COR-L47 (cell line): Measurements from ENCODE around the gene NOS3.
A peak's percentile ranks its signal among the peaks of the same experiment; 100 is the strongest.

Experiments
- DNase-seq: peaks from one replicate; lab custom pipeline; 2025; lab: John Stamatoyannopoulos, UW

NOS3 gene

DNA sequence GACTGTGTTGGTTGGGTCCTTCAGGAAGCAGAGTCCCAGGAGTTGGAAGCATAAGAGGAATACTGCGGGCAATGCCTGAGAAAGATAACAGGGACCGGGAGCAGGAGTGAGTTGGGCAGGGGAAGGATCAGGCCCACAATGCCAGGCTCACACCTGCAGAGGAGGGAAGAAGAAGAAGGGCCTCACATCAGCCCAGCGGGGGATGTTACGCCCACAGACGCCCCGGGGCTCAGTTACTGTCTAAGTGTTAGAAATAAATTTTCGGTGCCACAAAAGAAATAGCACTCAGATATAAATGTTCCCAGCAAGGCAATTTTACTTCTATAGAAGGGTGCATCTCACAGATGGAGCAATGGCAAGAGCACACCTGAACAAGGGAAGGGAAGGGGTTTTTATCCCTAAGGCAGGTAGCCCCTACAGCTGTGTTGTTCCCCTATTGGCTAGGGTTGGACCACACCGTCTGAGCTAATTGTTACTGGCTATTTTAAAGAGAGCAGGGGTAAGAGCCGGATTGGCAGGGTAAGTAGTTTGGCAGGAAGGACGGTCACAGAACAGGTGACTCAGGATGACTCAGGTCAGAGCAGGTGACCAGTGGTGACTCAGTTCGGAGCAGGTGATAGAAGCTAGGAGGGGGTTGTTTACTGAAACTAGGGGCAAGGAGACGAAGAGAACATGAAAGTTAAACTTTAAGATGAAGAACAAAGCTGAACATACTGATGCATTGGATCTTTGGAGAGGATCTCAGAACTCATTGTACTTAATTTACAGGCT, at the start of gene NOS3:
Gene NOS3, plus strand, starts transcription at position 602 of the 771 bp plus-strand sequence. CDS start 2,787 bp downstream, outside the sequence.
- DNase-seq: no peak

DNA sequence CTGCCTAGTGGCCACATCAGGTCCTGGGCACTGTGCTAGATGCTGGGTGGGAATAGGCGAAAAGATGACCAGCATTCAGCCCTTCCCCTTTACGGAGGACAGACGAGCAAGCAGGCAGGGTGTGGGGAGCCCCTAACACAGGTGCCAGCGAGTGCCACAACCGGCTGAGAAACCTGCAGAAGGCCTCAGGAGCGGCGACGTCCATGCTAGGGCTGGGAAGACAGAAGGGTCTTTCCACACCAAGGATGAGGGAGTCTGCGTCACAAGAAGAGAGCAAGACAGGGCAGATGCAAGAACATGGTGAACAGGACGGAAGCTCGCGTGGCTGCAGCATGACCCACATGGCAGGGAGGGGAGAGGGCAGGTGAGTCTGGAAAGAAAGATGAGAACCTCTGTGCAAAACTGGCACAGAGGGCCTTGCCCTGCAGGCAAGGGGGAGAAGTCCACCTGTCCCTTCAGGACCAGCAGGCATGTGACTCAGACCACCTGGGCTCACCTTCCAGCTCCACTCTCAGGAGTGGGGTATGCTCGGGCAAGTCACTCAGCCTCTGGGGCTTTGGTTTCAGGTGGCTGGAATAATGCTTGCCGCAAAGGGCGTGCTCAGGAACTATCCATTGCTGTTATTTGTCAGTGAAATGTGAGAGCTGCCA, 49.3 kb upstream of the NOS3 start:
- DNase-seq: no peak

DNA sequence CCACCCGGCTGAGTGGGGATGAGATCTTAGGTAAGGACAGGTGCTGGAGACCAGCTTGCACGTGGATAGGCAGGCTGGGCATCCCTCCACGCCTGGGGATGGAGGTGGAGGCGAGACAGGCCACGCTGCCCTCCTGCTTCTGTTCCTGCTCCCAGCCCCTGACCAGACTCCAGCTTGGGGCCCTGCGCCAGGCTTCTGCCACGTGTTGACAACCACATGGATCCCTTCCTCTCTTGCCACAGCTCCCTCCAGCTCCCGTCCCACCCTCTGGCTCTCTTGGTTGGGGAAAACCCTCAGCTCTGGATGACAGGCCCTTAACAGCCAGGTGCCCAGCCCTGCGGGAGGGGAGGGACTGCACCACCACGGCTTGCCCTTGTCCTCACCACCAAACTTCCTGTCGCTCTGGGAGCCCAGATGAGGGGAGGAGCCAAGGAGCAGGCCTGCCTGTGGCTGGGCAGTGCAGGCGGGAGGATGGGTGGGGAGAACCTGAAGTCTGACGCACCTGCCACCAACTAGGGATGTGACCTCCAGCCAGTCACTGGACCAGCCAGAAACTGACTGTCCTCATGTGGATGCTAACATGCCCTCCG, 48.7 kb upstream of the NOS3 start:
- DNase-seq: peak; percentile 50

DNA sequence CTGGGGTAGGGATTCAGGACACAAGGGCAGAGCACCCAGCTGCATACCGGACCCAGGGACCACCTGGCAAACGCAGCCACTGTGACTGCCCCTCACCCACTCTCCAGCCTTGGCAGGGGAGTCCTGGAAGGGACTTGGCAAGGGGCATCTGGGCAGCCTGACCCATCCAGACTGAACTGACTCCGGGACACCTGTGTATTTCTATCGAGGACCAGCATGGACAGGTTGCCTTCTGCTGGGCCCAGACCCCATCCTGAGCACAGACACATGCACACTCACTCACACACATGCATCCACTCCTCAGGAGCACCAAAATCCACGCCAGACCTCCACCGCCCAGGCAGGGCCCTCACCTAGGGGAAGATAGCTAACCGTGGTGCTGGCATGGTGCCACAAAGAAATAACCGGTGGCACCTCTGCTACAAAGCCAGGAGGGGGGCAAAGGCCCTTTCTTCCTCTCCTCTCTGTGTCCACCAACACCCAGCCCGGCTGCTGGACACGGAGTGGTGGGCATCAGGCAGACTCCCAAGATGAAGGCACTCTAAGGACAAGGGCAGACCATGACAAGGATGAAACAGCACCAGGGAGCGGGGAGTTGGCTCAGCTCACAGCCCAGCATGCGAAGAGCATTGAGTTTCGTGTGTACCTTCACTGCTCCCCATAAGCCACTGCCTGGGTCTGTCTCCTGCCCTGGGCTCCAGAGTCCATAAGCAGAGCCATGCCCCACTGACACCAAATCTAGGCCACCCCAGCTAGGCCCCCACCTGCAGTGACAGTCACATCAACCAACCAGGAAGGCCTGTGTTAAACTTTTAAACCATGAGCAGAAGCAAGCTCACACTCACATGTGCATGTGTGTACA, 48.0 kb upstream of the NOS3 start:
- no peak for DNase-seq

DNA sequence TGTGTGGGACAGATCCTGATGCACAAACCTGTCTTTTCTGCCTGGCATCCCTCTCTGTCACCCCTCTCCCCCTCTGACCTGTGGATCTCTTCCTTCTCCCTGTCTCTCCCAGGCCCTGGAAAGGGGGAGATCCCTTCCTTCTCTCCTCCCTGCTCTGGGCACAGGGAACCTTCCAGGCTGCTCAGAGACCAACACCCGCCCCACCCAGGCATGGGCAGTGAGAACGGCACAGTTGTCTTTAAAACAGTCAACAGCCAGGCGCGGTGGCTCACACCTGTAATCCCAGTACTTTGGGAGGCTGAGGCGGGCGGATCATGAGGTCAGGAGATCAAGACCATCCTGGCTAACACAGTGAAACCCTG, 47.4 kb upstream of the NOS3 start:
- DNase-seq: no peak

DNA sequence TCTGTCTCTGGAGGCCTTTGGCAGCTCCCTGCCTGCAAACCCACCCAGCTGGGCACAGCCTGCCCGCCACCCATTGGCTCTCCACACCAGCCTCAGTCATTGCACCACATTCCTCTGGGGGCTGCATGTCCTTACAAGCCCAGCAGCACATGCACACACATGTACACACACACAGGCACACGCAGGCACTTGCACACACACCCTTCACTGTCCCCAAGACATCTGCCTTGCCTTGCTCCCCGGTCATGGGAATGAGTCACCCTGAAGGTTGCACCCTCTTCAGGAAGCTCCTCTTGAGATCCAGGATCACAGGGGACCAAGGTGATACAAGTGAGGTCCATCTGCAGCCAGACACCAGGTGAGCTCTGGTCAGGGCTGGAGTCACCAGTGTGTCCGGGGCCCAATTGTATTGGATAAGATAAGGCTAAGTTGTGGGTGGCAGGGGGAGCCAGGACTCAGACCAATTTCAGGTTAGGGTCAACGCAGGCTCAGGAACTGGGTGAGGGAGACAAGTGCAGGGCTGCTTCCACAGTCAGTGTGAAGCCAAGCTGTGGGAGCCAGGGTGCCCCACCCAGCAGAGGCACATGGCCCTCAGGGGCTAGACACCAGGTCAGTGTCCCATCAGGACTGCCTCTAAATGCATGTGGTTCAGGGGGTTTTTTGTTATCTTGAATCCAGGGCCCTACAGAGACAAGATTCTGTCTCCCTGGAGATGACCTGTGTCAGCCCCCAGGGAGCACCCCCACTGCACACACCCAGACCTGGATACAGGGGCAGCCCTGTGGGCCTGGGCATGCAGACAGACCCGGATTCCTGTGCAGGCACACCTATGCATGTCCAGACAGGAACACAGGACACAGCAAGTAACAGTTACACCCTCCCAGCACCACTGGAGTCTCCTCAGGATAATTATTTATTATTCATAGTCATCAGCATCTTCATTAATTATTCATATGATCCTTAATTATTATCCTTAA, 46.5 kb upstream of the NOS3 start:
- DNase-seq: no peak

DNA sequence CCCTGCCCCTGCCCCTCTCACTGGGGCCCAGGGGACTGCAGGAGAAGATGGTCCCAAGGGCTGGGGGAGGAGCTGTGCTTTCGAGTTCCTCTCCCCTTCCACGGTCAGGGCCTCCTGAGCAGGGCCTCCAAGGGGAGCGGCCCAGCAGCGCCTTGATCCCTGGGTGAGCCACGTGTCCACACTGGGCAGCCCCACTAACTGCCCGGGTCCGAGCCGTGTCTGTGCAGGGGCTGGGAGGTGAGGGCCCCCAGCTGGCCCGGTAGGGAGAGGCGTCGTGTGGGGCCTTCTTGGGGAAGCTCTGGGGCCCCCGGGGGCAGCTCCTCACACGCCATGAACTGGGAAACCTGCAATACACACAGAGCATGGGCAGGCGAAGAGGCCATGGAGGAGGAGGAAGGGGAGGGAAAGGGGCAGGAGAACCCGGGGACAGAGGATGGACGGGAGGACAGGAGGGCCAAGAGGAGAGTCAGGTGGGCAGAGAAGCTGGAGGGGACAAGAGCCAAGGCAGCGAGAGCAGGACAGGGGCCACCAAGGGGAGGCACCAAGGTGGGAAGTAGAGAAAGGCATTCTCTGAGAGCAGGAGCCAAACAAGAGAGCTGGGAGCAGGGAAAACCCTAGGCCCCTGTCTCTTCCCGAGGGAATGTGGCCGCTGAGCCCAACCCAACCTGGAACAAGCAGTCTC, 45.5 kb upstream of the NOS3 start:
- no peak for DNase-seq

DNA sequence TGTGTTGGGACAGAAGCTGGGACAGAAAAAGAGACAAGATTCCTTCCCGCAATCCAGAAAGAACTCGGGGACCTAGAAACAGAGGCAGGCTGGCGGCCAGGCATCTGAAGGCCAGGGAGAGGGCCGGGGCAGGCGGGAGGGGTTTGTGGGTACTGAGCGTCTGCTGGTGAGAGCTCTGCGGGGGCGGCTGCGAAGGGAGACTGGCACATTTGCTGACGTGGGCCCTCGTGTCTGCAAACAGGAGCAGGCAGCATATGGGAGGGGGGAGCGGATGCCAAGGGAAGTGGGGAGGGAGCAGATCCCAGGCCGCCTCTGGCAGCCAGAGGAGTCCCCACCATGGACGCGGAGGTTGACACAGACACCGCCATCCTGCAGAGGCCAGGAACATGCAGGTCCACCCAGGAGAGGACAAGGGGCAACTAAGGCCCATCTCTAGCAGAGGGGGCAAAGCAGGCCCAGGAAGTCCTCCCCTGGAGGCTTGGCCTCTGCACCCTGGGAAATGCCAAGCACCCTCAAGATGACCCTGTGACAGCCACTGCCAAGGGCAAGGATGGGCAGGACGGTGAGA, 44.9 kb upstream of the NOS3 start:
- no peak for DNase-seq

DNA sequence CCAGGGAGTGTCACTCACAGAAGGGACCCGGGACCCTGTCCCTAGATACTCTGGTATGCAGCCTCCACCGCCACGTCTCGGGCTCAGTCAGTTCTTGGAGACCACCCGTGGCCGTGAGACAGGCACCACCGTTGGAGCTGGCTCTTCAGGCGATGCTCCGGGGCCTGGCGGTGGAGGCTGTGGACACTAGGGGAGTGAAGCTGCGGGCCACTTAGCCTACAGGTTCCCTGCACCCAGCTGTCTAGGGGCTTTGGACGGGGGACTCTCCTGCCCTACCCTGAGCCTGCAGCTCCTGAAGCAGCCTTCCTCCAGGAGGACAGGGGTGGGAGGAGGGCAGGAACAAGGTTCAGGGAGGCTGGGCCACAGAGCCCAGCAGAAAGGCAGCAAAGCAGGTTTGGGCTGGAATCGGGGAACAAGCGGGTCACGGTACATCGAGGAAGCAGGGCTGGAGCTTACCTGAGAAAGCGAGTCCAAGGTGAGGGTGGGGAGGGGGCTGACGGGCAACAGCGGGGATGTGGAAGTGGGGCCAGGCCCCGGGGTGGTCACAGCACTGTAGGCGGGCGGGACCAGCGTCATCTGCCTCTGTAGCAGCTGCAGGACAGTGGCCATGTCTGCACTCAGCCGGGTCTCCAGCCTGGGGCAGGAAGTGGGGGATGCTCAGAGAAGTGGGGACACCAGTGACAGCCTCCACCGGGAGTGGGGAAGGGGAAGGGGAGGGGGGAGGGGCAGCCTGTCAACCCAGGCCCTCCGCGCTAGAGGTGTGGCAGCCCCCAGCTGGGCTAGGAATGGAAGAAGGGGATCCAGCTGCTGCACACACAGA, 44.2 kb upstream of the NOS3 start:
- no peak for DNase-seq

DNA sequence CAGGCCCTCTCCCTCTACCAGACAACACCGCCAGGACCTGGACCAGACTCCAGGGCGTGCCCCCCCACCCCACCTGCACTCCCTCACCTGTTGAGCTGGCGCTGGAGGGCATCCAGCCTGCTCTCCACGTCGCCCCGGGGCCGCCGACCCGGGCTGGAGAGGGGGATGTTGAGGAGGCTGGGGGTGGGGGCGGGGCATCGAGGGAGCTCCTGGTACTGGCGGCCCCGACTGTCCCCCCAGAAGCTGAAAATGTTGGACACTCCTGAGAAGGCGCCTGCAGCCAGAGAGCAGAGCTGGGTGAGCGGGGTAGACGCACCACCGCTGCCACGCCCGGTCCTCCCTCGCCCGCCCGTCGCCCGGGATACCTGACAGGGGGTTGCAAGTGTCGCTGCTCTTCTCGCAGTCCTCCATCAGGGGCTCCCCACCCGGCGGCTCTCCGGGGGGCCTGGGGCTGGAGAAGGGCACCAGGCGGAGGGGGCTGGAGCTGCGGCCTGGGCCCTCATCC, 43.5 kb upstream of the NOS3 start:
- no peak for DNase-seq

DNA sequence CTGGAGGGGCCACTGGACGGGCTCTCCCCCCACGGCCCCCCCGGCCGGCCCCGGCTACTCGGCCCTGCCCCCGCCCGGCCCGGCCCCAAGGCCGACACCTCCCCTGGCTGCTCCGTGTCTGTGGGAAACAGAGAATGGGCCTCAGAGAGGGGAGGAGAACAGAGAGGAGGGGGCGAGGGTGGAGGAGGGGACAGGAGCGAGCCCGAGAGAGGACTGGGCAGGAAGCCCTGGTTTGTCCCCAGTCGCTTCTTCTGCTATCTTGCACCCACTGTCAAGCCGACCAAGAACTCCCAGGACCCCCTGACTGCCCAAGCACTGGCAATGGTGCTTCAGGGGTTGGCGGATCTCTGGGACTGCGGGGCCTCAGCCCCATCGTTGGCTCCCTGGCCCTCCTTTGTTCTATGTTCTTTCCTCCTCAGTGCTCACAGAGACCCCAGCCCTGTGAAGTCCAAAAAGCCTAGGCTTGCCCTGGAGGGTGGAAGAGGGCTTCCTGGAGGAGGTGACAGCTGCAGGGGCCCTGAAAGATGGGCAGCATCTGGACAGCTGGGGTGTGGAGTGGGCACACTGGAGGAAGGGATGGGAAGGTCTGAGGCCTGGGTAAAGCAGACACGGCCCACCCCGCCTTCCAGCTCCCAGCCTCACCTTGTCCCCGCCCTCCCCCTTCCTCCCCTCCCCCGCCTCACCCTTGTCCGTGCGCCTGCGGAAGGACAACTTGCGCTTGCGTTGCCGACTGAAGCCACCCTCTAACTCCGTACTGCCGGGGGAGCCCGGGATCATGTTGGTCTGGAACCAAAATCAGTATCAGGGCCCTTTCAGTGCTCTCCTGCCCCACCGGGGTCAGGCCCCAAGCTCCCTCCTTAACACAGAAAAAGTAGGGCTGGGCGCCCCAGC, 42.8 kb upstream of the NOS3 start:
- DNase-seq: no peak

DNA sequence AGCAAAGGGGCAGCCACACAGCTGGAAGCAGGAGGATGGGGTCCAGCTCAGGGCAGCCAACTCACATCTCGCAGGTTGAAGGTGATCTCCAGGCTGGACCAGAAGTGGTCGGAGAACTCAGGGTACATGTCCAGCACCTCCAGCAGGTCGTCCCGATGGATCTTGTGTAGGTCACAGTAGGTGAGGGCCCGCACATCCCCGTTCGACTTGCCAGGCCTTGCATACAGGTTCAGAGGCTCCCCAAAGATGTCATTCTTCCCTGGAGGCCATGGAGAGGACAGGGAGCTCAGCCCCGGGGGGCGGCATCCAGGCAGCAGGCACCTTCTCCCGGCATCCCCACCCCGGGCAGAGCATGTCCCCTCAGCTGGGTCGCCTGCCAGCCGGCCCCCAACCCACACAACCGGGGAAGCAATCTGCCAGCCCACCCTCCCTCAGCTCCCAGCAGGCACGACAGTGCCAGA, 42.0 kb upstream of the NOS3 start:
- DNase-seq: no peak

DNA sequence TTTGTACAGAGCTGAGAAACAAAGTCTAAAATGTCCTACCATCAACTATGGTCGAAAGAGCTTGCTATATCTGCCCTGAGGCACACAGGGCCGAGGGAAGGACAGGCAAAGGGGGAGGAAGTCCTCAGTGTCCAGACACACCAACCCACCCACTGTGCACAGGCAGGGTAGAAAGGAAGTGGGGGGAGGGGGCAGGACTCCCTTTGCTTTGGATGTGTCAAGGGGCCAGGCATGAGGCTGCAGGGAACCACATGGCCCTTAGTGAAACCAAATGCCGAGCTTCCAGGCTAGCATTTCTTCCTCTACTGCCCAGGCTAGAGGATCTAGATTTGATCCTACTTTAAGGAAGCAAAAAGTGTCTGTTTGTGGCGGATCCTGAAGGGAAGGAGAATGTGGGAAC, 41.3 kb upstream of the NOS3 start:
- DNase-seq: no peak

DNA sequence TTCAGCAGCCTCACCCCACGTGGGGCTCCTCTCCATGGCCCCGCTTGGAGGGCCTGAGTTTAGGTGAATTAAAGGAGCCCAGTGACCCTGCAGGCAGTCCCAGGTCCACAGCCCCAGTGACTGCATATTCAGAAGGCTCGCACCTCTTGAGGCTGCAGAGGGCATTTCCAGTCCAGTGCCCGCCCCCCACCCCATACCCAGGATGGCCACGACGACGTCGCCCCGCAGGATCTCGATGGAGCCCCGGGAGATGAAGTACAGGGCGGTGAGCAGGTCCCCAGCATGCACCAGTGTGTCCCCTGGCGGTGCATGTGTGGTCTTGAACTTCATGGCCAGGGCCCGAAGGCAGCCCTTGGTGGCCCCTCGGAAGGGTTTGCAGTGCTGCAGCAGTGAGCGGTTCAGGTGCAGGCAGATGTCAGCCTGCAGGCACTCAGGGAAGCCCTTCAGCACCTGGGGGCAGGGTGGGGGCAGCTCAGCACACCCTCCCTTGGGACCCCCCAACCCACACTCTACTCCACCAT, 40.8 kb upstream of the NOS3 start:
- DNase-seq: no peak

DNA sequence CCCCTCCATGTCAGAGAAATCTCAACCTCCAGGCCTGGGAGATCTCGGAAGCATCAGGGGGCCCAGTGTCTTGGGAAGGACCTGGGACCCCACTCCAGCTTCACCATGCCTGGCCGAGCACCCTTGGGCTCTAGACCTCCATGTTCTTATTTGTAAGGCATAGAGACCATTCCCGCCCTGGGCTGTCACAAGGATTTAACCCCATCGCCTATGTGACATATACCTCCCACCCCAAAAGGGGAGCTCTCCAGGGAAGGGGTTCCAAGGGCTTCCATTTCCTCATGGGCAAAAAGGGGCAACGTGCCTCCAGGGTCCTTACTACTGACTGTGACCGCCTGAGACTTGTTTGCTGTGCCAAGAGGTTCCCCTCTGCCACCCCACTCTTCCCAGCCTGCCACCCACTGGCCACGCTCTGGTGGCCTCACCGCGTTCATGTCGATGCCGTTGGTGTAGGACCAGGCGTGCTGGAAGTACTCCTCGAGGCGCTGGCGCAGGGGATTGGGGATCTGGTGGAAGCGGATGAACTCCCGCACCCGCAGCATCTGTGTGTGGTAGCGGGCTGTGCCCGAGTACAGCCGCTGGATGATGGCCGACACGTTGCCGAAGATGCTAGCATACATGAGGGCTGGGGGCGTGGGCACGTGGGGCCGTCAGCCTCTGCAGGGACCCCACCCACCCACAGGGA, 40.2 kb upstream of the NOS3 start:
- no peak for DNase-seq

DNA sequence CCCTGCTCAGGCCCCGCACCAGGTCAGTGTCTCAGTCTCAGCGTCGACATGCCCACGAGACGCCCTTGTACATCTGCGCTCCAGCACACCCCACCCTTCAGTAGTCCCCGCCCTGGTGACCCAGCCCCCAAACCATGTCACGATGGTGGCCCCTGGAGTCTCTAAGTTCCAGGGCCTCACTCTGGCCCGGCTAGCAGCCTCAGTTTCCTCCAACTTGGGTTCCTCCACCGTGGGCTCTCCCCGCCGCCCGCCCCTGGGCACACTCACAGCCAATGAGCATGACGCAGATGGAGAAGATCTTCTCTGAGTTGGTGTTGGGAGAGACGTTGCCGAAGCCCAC, 39.7 kb upstream of the NOS3 start:
- DNase-seq: no peak

DNA sequence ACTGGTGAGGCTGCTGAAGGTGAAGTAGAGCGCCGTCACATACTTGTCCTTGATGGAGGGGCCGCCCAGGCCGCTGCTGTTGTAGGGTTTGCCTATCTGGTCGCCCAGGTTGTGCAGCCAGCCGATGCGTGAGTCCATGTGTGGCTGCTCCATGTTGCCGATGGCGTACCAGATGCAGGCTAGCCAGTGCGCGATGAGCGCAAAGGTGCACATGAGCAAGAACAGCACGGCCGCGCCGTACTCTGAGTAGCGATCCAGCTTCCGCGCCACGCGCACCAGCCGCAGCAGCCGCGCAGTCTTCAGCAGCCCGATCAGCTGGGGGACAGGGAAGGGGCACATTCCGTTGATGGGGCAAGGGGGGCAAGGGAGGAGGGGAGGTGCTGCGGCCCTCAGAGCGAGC, 39.3 kb upstream of the NOS3 start:
- DNase-seq: no peak
